ACHN (cell line): ENCODE measurements around the gene ABCB11.
"Not testable (repeated sequence)": the region's sequence is repeated elsewhere in the genome, so short reads cannot be mapped to it uniquely, and the experiment has no call there.

Experiments
- DNase-seq: peaks from one replicate; pipeline ENCODE4 v3.0.0-alpha.2; 2015
- in situ Hi-C: cut with HindIII; loops from 2 replicates; pipeline ENCODE4 v1.10.0; 2017; ENCODE audit warnings: low sequenced_read_pairs, low pct_ligation_motif_present, low pct_unique_long_range_greater_than_20kb

Gene ABCB11

GRCh38 chr2:168954256-168954655, 76.9 kb downstream of the ABCB11 start:
- no peak for DNase-seq
- in situ Hi-C loops = no loop called here

DNA sequence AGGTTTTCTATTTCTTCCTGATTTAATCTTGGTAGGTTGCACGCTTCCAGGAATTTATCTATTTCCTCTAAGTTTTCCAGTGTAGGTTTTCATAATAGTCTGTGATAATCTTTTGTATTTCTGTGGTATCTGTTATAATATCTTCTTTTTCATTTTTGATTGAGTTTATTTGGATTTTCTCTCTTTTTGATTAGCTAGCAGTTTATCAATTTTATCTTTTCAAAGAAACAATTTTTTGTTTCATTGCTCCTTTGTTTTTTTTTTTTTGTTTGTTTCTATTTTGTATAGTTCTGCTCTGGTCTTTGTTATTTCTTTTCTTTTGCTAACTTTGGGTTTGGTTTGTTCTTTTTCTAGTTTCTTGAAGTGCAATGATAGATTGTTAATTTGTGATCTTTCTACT, 78.7 kb downstream of the ABCB11 start:
- DNase-seq = no peak
- in situ Hi-C loops = no loop called here

- in situ Hi-C loops = no loop called here
- no peak for DNase-seq
Measured at GRCh38 chr2:168951871-168952270, 79.3 kb downstream of the ABCB11 start.

DNA sequence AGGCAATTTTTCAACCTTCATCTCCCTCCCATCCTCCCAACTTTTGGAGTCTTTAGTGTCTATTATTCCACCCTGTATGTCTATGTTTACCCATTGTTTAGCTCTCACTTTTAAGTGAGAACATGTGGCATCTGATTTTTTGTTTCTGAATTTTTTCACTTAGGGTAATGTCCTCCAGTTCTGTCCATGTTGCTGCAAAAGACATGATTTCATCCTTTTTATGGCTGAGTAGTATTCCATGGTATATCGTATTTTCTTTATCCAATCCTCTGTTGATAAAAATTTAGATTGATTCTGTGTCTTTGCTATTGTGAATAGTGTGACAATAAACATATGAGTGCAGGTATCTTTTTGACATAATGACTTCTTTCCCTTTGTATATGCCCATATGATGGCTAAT, 81.8 kb downstream of the ABCB11 start:
- DNase-seq = no peak
- in situ Hi-C loops = no loop called here

- DNase-seq = peak; percentile 11
- in situ Hi-C loops = no loop called here
Measured at GRCh38 chr2:168948621-168949212, 82.4 kb downstream of the ABCB11 start.

DNA sequence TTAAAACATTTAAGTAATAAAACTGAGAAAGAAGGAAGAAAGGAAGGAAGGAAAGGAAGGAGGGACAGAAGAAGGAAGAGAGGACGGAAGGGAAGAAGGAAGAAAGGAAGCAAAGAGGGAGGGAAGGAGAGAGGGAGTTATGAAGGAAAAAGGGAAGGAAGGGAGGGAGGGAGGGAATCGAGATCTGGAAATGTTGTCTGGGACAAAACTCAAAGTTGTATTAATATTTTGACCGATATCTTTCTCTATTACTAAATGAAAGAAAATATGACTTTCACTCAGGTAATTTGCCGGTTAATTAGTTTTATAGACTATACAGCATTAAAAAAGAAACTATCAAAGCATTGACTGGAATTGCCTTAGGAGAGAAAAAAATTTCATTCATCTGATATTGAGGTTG, 85.6 kb downstream of the ABCB11 start:
- DNase-seq = no peak
- in situ Hi-C loops = no loop called here

- no peak for DNase-seq
- in situ Hi-C loops = no loop called here
Measured at GRCh38 chr2:168944065-168944464, 87.1 kb downstream of the ABCB11 start.

DNA sequence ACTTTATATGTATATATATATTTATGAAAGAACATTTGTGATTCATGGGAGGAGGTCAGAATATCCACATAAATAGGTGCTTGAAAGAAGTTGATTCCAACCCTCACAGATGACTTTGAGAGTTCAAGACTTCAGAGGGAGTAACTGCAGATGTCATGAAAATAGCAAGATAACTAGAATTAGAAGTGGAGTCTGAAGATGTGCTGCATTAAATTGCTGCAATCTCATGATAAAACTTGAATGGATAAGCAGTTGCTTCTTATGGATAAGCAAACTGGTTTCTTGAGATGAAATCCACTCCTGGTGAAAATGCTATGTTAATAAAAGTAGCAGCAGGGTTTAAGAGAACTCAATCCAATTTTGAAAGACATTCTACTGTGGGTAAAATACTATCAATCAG, 89.8 kb downstream of the ABCB11 start:
- in situ Hi-C loops = no loop called here

GRCh38 chr2:168939918-168940317, 91.2 kb downstream of the ABCB11 start:
- in situ Hi-C loops = no loop called here
- DNase-seq = no peak

More for the DNA sequence above, 89.8 kb downstream of the ABCB11 start:
- DNase-seq = no peak

DNA sequence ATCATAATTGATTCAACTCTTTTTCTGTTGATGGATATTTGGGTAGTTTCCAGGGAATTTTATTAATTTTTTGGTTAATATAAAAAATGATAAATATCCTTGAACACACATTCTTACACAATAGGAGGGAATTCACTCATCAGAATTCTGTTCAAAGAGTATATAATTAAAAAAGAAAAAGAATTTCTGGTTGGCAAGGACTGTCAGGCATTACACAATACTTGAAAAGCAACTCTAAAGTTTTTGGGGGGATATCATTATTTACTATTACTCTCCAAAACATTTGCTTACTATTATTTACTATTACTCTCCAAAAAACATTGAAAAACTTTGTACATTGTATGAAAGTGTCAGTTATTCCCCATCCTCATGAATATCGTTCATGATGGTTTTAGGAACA, 92.1 kb downstream of the ABCB11 start:
- DNase-seq = no peak
- in situ Hi-C loops = no loop called here

DNA sequence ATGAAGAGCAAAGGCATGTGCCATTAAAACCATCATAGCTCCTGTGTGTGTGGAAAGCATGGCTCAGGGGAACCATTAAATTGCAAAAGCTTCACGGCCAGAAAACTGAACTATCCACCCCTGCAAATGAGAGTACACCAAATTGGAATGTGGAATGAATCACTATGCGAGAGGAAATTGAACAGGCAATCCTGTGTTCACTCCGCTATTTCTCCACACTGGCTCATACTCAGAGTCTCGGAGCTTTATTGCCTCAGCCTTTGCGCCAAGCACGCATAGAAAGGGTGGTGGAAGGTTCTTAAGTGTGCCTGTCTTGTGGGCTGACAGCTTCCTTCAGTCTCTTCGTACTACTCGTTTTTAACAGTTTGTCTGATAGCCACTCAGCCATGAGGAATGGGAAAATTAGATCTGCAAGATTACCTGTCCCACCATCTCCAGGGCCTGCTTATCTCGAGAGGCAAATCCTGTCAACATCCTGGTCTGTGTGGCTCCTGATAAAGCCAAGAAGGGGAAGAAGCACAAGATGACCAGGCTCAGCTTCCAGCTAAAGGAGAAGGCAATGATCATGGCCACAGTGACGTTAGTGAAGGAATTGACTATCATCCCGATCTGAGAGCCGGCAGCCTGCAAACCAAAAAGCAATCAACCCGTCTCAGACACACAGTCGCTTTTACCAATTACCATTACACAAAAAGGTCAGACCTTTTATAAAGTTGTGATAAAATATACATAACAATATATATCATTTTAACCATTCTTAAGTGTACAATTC, 95.1 kb downstream of the ABCB11 start:
- no peak for DNase-seq
- in situ Hi-C loops = no loop called here

DNA sequence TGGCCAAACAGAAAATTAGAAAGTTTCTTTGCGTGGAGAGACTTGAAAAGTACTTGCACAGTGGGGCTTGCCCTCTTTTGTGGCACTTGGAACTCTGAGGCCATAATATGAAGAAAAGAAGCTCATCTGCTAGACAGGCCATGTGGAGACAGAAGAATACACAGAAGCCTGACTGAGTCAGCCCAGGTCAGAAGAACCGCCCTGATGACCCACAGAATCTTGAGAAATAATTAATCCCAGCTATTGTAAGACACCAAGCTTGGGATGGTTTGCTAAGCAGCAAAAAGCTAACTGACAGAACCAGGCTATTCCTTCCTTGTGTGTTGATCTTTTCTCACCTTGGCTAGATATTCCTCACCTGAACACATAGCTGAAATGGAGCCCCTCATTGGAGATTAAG, 96.3 kb downstream of the ABCB11 start:
- in situ Hi-C loops = no loop called here
- DNase-seq = no peak

DNA sequence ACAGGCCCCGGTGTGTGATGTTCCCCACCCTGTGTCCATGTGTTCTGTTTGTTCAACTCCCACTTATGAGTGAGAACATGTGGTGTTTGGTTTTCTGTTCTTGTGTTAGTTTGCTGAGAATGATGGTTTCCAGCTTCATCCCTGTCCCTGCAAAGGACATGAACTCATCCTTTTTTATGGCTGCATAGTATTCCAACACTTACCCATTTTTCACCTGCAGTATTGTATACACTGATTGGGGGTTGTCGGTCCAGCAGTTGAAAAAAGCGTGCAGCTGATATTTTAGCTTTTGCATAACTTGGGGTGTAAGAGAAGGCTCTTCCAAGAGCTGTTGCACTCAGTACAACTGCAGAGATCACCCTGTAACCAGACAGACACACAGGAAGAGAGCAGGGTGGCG, 99.0 kb downstream of the ABCB11 start:
- DNase-seq, in situ Hi-C loops: not testable (repeated sequence)

DNA sequence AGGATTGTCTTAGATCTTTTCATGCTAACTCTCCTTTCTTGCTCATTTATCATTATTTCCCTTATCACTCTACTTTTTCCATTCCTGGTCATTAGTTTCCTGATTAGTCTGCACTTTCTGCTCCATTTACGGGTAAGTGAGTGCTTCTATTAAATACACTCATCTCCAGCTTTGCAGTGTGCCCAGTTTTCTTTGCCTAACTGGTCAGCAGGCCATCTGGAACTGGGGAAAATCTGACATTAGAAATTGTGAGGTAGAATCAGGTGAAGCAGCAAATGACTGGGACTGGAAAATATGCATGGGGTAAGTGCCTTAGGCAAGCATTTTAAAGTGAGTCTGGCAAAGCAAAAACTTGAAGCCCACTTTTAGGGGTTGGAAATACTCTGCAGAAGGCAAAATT, 100.9 kb downstream of the ABCB11 start:
- DNase-seq = no peak
- in situ Hi-C loops = no loop called here

GRCh38 chr2:168929031-168929430, 102.1 kb downstream of the ABCB11 start:
- in situ Hi-C loops = no loop called here
- DNase-seq = no peak

DNA sequence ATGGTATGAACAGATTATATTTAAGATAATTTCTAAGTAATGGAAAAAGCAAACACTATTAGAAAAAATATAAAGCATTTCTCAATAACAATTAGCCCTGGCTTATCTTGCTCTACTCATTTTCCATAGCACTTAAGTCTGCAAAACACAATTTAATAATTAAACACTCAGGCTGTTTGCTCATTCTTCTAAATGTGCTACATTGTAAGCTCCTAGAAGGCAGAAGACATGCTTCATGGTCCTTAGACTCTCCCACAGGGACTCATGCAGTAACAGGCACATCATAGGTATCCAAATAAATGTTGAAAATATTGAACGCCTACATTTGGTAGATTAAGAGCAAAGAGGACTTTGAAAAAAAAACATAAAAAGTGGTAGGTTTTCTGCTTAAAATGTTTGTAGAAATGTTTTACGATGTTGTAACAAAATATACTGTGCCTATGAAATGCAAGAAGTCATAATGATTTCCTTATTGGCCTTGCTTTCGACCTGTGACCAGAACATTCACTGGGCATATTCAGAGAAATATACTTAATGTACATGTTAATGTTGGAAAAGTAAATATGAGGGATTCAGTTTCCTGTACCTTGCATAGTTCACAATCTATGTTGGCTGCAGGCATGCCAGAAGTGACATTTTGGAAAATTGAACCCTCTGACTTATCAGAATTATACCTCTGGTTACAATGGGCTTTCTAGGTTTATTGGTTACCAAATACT, 102.9 kb downstream of the ABCB11 start:
- no peak for DNase-seq
- in situ Hi-C loops = no loop called here

DNA sequence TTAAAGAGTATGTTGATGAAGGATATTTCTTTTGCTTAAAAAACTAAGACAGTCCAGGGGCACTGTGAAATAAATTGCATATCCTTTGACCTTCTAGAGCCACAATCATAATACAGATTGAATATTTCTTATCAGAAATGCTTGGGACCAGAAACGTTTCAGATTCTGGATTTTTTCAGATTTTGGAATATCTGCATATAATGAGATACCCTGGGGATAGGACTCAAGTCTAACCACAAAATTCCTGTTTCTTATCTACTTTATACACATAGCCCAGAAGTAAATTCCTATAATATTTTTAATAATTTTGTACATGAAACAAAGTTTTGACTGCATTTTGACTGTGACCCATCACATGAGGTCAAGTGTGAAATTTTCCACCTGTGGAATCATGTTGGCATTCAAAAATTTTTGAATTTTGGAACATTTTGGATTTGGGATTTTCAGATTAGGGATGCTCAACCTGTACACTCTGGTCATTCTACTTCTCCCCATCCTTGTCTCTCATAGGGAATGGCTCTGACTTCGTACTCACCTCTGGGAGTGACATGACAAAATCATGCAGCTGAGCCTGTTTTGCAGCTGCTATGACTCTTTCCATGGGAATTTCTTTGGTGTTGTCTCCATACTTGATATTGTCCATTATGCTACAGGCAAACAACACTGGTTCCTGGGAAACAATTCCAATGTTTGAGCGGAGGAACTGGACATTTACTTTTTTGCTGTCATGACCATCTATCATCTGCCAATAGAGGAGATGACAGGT, 104.3 kb downstream of the ABCB11 start:
- in situ Hi-C loops = no loop called here
- no peak for DNase-seq

GRCh38 chr2:168920504-168921157, 110.5 kb downstream of the ABCB11 start:
- peak; percentile 45 for DNase-seq
- in situ Hi-C loops = loop anchor here (25.0 kb wide), 1 partner anchor 158 kb away; no protein-coding TSS in a partner anchor

DNA sequence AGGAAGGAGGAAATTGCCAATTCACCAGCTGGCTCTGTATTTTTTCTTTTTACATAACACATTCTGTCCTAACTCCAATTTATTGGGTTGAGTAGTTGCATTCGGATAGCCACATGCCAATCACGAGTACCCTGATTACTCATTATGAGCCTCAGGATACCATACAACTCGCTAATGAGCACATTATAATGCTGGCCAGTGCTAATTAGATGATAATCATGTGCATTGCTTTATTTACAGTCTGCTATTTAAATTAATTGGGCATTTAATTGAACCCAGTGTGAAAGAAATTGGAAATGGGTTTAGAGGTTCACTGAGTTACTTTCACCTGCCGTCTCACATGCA, 114.8 kb downstream of the ABCB11 start:
- DNase-seq = no peak
- in situ Hi-C loops = loop anchor here (25.0 kb wide), 1 partner anchor 154 kb away; no protein-coding TSS in a partner anchor
